Thoracic aorta (tissue), 2 donors: ENCODE results near the gene ACTA2. TPM values are rescaled to one million over a fixed set of nuclear protein-coding genes. Genes with fewer than 3 reads are reported as not detected.

Source experiments
- ATAC-seq: fragments of 150-250 bp; one replicate; pipeline ENCODE4 v1.8.0; 2017; ENCODE audit warnings: low read depth; ENCODE audit not compliant: insufficient number of reproducible peaks, low FRiP score
- DNase-seq: peaks from one replicate; pipeline ENCODE4 v3.0.0-alpha.2; 2020; ENCODE audit warnings: low spot score
- H3K27ac ChIP-seq, 2 donors: fragments of 200-600 bp; sonication (generic); 1 replicate in 1 of 2; 2 replicates in 1 of 2; pipeline ENCODE4 v1.5.1; 2016; ENCODE audit warnings: mild to moderate bottlenecking in 2 of 2, moderate library complexity in 2 of 2
- H3K27me3 ChIP-seq: fragments of 200-600 bp; sonication (generic); replicated peaks from 2 replicates; pipeline ENCODE4 v1.6.0; 2016; ENCODE audit warnings: mild to moderate bottlenecking; ENCODE audit not compliant: insufficient read depth
- H3K36me3 ChIP-seq: fragments of 200-600 bp; sonication (generic); one replicate; pipeline ENCODE4 v1.5.1; 2016
- H3K4me1 ChIP-seq, 2 donors: fragments of 200-600 bp; sonication (generic); 1 replicate in 1 of 2; 2 replicates in 1 of 2; pipeline versions ENCODE4 v1.5.1 to v1.6.0; 2016; ENCODE audit warnings: low read depth in 2 of 2, mild to moderate bottlenecking in 1 of 2; ENCODE audit not compliant: control insufficient read depth in 1 of 2
- H3K4me3 ChIP-seq: fragments of 200-600 bp; sonication (generic); 2 replicates; pipeline ENCODE4 v1.5.1; 2016; ENCODE audit warnings: mild to moderate bottlenecking
- H3K9me3 ChIP-seq: fragments of 200-600 bp; sonication (generic); 2 replicates; pipeline ENCODE4 v1.5.1; 2016
- CTCF ChIP-seq: fragments of 200-600 bp; sonication (generic); IDR thresholded peaks from one replicate; pipeline ENCODE4 v1.5.1; 2019; ENCODE audit warnings: antibody characterized with exemption
- total RNA-seq, 2 donors: library from RNA; depleted of rRNA; stranded (reverse); fragments of >200 nt; gene quantifications; one replicate each; pipeline versions ENCODE4 v1.1.0 to v1.2.3, GENCODE V29; 2016

The ACTA2 gene
- total RNA-seq, 2 donors from 2014 or later: 4,797 to 12,240 TPM

- Histone ChIP-seq H3K27ac (peak overlapping the region; percentile 87 to 90), H3K36me3 (no peaks in the 10 kb centered on the region), H3K9me3 (no peaks in the 10 kb centered on the region), H3K4me1 (peaks cover 47 to 89% of the 10 kb centered on the region in 2 donors), H3K4me3 (peak overlapping the region; percentile 52), H3K27me3 (no peaks in the 10 kb centered on the region)
- ATAC-seq: no peak
- no peak for TF ChIP-seq CTCF
- DNase-seq: no peak
These were observed 18.9 kb upstream of the ACTA2 start for GRCh38 chr10:88971221-88972061.

DNA sequence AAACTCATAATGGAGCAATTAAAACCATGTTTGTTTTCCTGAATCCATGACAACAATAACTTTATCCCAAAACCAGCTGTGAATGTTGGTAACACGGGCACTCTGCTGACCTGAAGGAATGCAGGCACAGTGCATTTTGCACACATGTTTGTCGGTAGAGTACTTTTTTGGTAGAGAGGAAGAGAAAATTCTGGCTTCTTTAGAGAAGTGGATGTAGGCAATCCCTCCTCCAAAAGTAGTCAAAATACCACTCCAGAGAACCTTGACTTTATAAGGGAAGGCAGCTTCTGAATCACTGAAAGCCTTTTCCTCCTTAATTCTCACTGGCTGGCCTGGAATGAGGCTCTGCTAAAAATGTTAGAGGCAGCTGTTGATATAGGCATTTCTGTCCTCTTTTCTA, 15.8 kb upstream of the ACTA2 start:
- ATAC-seq (peak; percentile 74), DNase-seq (no peak)
- Histone ChIP-seq H3K4me1 (peaks cover 59 to 90% of the 10 kb centered on the region in 2 donors), H3K27me3 (no peaks in the 10 kb centered on the region), H3K9me3 (no peaks in the 10 kb centered on the region), H3K27ac (peak overlapping the region; percentile 80 to 87), H3K4me3 (peak overlapping the region; percentile 19), H3K36me3 (no peaks in the 10 kb centered on the region)
- TF ChIP-seq CTCF: no peak

DNA sequence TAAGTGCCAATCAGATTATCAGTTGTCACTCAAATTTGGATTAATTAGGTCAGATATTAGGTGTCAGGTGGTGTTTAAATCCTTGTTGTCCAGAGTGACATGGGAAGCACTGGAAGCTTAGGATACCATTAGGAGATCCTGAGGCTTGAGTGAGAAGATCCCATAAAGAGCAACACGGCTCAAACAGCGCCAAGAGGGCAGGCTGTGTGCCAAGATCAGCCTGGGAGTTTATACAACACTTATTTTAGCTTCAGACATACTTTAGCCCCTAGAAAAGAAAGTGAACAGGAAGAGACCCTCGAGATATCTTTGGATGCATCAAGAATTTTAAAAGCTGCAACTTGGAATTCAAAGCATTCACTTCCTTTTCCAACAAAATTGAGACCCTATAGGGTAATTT, 14.2 kb upstream of the ACTA2 start:
- H3K36me3 ChIP-seq: no peaks in the 10 kb centered on the region

GRCh38 chr10:88964869-88965415, 12.4 kb upstream of the ACTA2 start:
- DNase-seq (no peak), ATAC-seq (no peak)
- Histone ChIP-seq H3K27me3 (no peaks in the 10 kb centered on the region), H3K9me3 (no peaks in the 10 kb centered on the region), H3K27ac (peak overlapping the region; percentile 80 to 87), H3K36me3 (no peaks in the 10 kb centered on the region), H3K4me1 (peaks cover 43 to 58% of the 10 kb centered on the region in 2 donors), H3K4me3 (peak overlapping the region; percentile 49)
- TF ChIP-seq CTCF: no peak

More for the DNA sequence above, 14.2 kb upstream of the ACTA2 start:
- DNase-seq: no peak
- Histone ChIP-seq H3K27ac (peak overlapping the region; percentile 80 to 87), H3K9me3 (no peaks in the 10 kb centered on the region), H3K4me1 (peaks cover 46 to 76% of the 10 kb centered on the region in 2 donors), H3K27me3 (no peaks in the 10 kb centered on the region), H3K4me3 (peak overlapping the region; percentile 4)
- TF ChIP-seq CTCF: no peak
- ATAC-seq: no peak

DNA sequence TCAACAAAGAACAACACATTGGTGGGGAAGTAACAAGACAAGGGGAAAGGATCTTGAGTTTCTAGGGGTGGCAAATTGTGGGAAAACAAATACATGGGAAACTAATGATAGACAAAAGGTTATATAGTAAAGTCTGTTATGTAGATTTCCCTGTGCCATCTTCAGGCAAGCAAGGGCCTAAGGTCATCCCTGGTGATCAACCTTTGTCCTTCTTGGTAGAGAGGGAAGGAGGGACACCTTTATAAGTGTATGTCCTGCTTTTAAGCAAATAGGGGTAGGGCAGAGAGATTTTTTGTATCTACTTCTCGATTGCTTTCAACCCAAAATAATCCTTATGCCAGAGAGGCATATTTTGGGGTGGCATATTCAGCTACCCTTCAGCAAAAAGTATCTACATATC, 11.8 kb upstream of the ACTA2 start:
- no peaks in the 10 kb centered on the region for H3K27me3 ChIP-seq
- no peaks in the 10 kb centered on the region for H3K36me3 ChIP-seq
- H3K27ac ChIP-seq: peak overlapping the region; percentile 80 to 87
- H3K9me3 ChIP-seq: no peaks in the 10 kb centered on the region
- ATAC-seq: no peak
- peak overlapping the region; percentile 49 for H3K4me3 ChIP-seq
- H3K4me1 ChIP-seq: peaks cover 38 to 52% of the 10 kb centered on the region in 2 donors
- no peak for DNase-seq
- no peak for TF ChIP-seq CTCF
